ENCODE results near the gene PTGR1.

PTGR1 gene

GRCh38 chr9:111599092-111599954, at the start of gene PTGR1:
Gene PTGR1, minus strand, starts transcription at chr9:111599647. Its CDS starts 2,225 bp downstream, at chr9:111597422.
- peak; percentile 88 for DNase-seq (ENCODE audit: low read depth)
- H3K4me3 ChIP-seq (ENCODE audit: low read depth, low read length), result peak within 1 kb of the TSS; percentile 75
- TF ChIP-seq CTCF (conservative IDR thresholded peaks at IDR 0.05; ENCODE audit: low read depth, low read length), result no peak

GRCh38 chr9:111649016-111649415, 49.6 kb upstream of the PTGR1 start:
- no peak overlapping the region for H3K4me3 ChIP-seq (ENCODE audit: low read depth, low read length)
- no peak for DNase-seq (ENCODE audit: low read depth)
- no peak for TF ChIP-seq CTCF (conservative IDR thresholded peaks at IDR 0.05; ENCODE audit: low read depth, low read length)

GRCh38 chr9:111648066-111648465, 48.6 kb upstream of the PTGR1 start:
- TF ChIP-seq CTCF (conservative IDR thresholded peaks at IDR 0.05; ENCODE audit: low read depth, low read length), result no peak
- peak; percentile 72 for DNase-seq (ENCODE audit: low read depth)

GRCh38 chr9:111646417-111646816, 47.0 kb upstream of the PTGR1 start:
- H3K4me3 ChIP-seq (ENCODE audit: low read depth, low read length), result no peak overlapping the region
- DNase-seq (ENCODE audit: low read depth), result no peak
- TF ChIP-seq CTCF (conservative IDR thresholded peaks at IDR 0.05; ENCODE audit: low read depth, low read length), result no peak

More at GRCh38 chr9:111648066-111648465, 48.6 kb upstream of the PTGR1 start:
- no peak overlapping the region for H3K4me3 ChIP-seq (ENCODE audit: low read depth, low read length)

GRCh38 chr9:111645806-111646205, 46.4 kb upstream of the PTGR1 start:
- DNase-seq (ENCODE audit: low read depth), result peak; percentile 21
- TF ChIP-seq CTCF (conservative IDR thresholded peaks at IDR 0.05; ENCODE audit: low read depth, low read length), result no peak
- H3K4me3 ChIP-seq (ENCODE audit: low read depth, low read length), result no peak overlapping the region

- no peak overlapping the region for H3K4me3 ChIP-seq (ENCODE audit: low read depth, low read length)
- no peak for TF ChIP-seq CTCF (conservative IDR thresholded peaks at IDR 0.05; ENCODE audit: low read depth, low read length)
- DNase-seq (ENCODE audit: low read depth), result no peak
These were observed 44.8 kb upstream of the PTGR1 start for GRCh38 chr9:111644195-111644772.
